BLaER1 treated with 17β-estradiol and CSF1 and Interleukin-3, amounts not matched to agents 10 nM and 100 nM (cell line): ENCODE data around the gene PRKAR1B.

Source experiments
- H3K27ac ChIP-seq, 11 experiments: shearing (Covaris generic); formaldehyde crosslinking; 2 replicates each; pipeline ENCODE4 v1.8.1; 2022
- H3K27me3 ChIP-seq, 11 experiments: shearing (Covaris generic); formaldehyde crosslinking; 2 replicates each; pipeline ENCODE4 v1.8.1; 2022
- H3K36me3 ChIP-seq, 11 experiments: shearing (Covaris generic); formaldehyde crosslinking; 2 replicates each; pipeline ENCODE4 v1.8.1; 2022
- H3K4me1 ChIP-seq, 10 experiments: shearing (Covaris generic); formaldehyde crosslinking; 2 replicates each; pipeline ENCODE4 v1.8.1; 2022
- H3K4me2 ChIP-seq, 11 experiments: shearing (Covaris generic); formaldehyde crosslinking; 2 replicates each; pipeline ENCODE4 v1.8.1; 2022
- H3K4me3 ChIP-seq, 10 experiments: shearing (Covaris generic); formaldehyde crosslinking; 2 replicates each; pipeline ENCODE4 v1.8.1; 2022
- H3K9ac ChIP-seq, 11 experiments: shearing (Covaris generic); formaldehyde crosslinking; 2 replicates each; pipeline ENCODE4 v1.8.1; 2022
- H3K9me3 ChIP-seq, 11 experiments: shearing (Covaris generic); formaldehyde crosslinking; replicated peaks in 1 of 11; 2 replicates each; pipeline ENCODE4 v1.8.1; 2022
- H4K20me1 ChIP-seq, 11 experiments: shearing (Covaris generic); formaldehyde crosslinking; 2 replicates each; pipeline ENCODE4 v1.8.1; 2022
- Cebpa-rat ChIP-seq, 11 experiments: shearing (Covaris generic); IDR thresholded peaks; 2 replicates each; pipeline ENCODE4 v1.8.1; 2022

Gene PRKAR1B

DNA sequence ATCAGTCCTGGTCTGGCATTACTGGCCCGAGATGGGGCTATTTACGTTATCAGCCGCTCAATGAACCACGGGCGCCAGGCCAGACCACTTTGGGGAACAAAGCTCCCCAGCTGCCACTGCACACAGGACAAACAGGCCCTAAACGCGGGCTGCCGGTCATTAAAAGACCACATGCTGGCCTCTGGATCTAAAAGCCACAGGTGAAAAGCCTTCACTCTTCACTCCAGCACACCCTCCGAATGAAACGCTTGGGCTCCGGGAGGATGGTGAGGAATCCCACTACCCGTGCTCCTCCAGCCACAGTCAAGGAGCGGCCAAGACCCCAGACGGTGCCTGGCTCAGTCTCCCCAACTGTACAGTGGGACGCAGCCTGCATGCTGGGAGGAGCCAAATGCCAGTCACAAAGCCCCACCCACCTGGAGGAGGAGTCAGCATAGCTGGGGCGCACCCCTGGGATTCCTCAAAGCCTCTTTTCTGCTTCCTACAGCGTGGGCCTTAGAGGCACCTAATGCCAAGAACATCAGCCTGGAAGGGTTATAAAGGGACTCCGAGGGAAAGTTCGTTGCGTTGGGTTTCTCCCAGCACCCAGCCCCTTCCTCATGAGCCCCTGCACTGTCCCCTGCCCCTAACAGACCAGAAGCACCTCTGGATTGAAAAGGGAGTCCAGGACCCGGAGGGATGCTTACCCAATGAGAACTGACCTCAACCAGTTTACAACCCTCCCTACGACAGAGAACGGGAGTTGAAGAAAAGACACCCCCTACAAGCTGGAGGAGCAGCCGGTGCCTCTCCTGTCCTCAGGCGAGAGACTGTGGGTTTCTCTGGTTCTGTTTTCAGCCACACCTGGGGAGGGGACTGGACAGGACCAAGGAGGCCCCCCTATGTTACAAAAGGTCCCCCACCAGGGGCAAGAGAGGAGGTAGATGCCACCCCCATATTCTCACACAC is 212.2 kb downstream of the PRKAR1B start:
- H3K27ac ChIP-seq = no peak overlapping the region
- no peak for TF ChIP-seq Cebpa-rat (IDR thresholded peaks at IDR 0.05)
- peaks cover 25 to 54% (median 47%) of the 10 kb centered on the region in 10 experiments for H3K4me1 ChIP-seq
- no peak overlapping the region for H3K4me3 ChIP-seq
- peaks cover 35 to 71% (median 52%) of the 10 kb centered on the region in 11 experiments; a peak in 20 of 22 replicates for H4K20me1 ChIP-seq
- peaks cover 56 to 87% (median 82%) of the 10 kb centered on the region in 11 experiments for H3K27me3 ChIP-seq
- H3K9ac ChIP-seq = no peak overlapping the region
- no peaks in the 10 kb centered on the region for H3K9me3 ChIP-seq
- peaks cover 0 to 3% (median 0%) of the 10 kb centered on the region in 11 experiments; a peak in 3 of 22 replicates for H3K36me3 ChIP-seq
- H3K4me2 ChIP-seq = peak overlapping the region in 10 of 11 experiments; percentile 31 to 78 (median 63); a peak in 18 of 22 replicates

- no peak overlapping the region for H3K4me3 ChIP-seq
- H3K4me2 ChIP-seq = peak overlapping the region; percentile 31 to 78 (median 61); a peak in 21 of 22 replicates
- peaks cover 35 to 72% (median 54%) of the 10 kb centered on the region in 11 experiments; a peak in 20 of 22 replicates for H4K20me1 ChIP-seq
- H3K27ac ChIP-seq = peak overlapping the region in 1 of 11 experiments; percentile 16; a peak in 1 of 22 replicates
- peaks cover 56 to 80% (median 75%) of the 10 kb centered on the region in 11 experiments for H3K27me3 ChIP-seq
- peaks cover 0 to 9% (median 0%) of the 10 kb centered on the region in 11 experiments; a peak in 3 of 22 replicates for H3K36me3 ChIP-seq
- peaks cover 25 to 54% (median 47%) of the 10 kb centered on the region in 10 experiments for H3K4me1 ChIP-seq
- no peak for TF ChIP-seq Cebpa-rat (IDR thresholded peaks at IDR 0.05)
- no peak overlapping the region for H3K9ac ChIP-seq
- no peaks in the 10 kb centered on the region for H3K9me3 ChIP-seq
These were observed 212.8 kb downstream of the PRKAR1B start for GRCh38 chr7:514242-514641.

GRCh38 chr7:513521-514166 is 213.4 kb downstream of the PRKAR1B start:
- Histone ChIP-seq H3K27ac (peak overlapping the region in 1 of 11 experiments; percentile 16; a peak in 1 of 22 replicates), H3K9ac (no peak overlapping the region), H3K4me1 (peaks cover 25 to 50% (median 46%) of the 10 kb centered on the region in 10 experiments), H3K9me3 (no peaks in the 10 kb centered on the region), H3K36me3 (peaks cover 0 to 15% (median 0%) of the 10 kb centered on the region in 11 experiments; a peak in 3 of 22 replicates), H3K4me2 (peak overlapping the region; percentile 31 to 78 (median 61); a peak in 20 of 22 replicates), H3K27me3 (peaks cover 56 to 74% (median 70%) of the 10 kb centered on the region in 11 experiments), H3K4me3 (no peak overlapping the region), H4K20me1 (peaks cover 35 to 77% (median 54%) of the 10 kb centered on the region in 11 experiments; a peak in 20 of 22 replicates)
- no peak for TF ChIP-seq Cebpa-rat (IDR thresholded peaks at IDR 0.05)

DNA sequence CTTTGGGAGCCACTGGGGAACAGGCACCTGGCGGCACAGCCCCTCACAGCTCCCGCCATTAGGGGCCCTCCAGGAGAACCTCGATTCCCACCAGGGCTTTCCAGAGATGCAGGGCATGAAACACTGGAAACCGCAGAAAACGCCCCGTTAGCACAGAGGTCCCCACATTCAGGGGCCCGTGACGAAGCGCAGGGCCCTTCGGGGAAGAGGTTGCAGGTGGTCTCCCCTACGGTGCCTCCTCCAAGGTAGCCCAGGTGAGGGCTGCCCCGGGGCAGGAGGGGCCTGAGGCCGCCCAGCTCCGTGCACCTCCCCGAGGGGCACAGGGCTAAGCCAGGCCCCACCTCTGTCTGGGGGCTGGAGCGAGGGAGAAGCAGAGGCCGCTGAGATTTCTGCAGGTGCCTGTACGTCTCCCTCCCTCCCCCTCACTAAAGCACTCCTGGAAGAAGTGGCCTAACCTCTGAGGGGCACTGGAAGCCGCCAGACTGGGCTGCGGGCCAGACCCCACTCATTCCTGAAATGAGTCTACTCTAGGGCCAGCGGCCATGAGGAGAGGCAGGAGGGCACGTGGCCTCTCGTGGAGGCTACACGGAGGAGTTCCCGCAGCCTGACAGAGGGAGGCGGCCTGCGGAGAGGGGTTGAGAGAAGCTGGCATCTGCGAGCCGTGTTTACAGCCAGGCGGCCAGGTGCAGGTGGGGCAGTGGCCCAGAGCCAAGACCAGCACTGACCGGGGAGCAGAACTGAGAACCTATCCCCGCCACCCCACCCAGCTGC is 214.4 kb downstream of the PRKAR1B start:
- Histone ChIP-seq H3K4me2 (peak overlapping the region in 10 of 11 experiments; percentile 31 to 78 (median 63); a peak in 18 of 22 replicates), H3K36me3 (peaks cover 0 to 15% (median 0%) of the 10 kb centered on the region in 11 experiments; a peak in 3 of 22 replicates), H3K27ac (no peak overlapping the region), H3K27me3 (peaks cover 53 to 65% (median 60%) of the 10 kb centered on the region in 11 experiments), H3K4me3 (no peak overlapping the region), H4K20me1 (peaks cover 35 to 74% (median 52%) of the 10 kb centered on the region in 11 experiments; a peak in 20 of 22 replicates), H3K9me3 (no peaks in the 10 kb centered on the region), H3K4me1 (peaks cover 23 to 46% (median 41%) of the 10 kb centered on the region in 10 experiments), H3K9ac (no peak overlapping the region)
- no peak for TF ChIP-seq Cebpa-rat (IDR thresholded peaks at IDR 0.05)

DNA sequence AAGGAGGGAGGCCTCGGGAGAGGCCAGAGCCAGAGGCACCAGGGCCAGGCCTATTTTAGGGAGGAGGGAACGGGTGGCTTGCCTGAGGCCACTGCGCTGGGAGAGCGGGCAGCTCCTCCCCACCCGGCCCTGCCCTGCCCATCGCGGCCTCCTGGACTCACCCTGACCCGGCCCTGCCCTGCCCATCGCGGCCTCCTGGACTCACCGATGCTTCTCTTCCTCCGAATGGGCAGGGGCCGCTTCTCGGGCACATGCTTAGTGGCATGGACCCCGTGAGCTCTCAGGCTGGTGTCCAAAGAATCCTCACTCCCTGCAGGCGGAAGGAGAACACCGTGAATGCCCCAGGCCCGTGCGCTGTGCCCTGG is 215.0 kb downstream of the PRKAR1B start:
- no peak for TF ChIP-seq Cebpa-rat (IDR thresholded peaks at IDR 0.05)
- peaks cover 17 to 40% (median 35%) of the 10 kb centered on the region in 10 experiments for H3K4me1 ChIP-seq
- H3K9me3 ChIP-seq = no peaks in the 10 kb centered on the region
- H3K4me2 ChIP-seq = no peak overlapping the region
- H4K20me1 ChIP-seq = peaks cover 29 to 68% (median 46%) of the 10 kb centered on the region in 11 experiments; a peak in 20 of 22 replicates
- H3K27me3 ChIP-seq = peaks cover 47 to 59% (median 54%) of the 10 kb centered on the region in 11 experiments
- no peak overlapping the region for H3K27ac ChIP-seq
- H3K36me3 ChIP-seq = peaks cover 0 to 15% (median 0%) of the 10 kb centered on the region in 11 experiments; a peak in 3 of 22 replicates
- H3K9ac ChIP-seq = no peak overlapping the region
- no peak overlapping the region for H3K4me3 ChIP-seq

- no peak overlapping the region for H3K9ac ChIP-seq
- peaks cover 42 to 54% (median 49%) of the 10 kb centered on the region in 11 experiments for H3K27me3 ChIP-seq
- H3K4me1 ChIP-seq = peaks cover 16 to 35% (median 30%) of the 10 kb centered on the region in 10 experiments
- no peak for TF ChIP-seq Cebpa-rat (IDR thresholded peaks at IDR 0.05)
- no peak overlapping the region for H3K27ac ChIP-seq
- no peak overlapping the region for H3K4me3 ChIP-seq
- no peaks in the 10 kb centered on the region for H3K9me3 ChIP-seq
- H3K4me2 ChIP-seq = no peak overlapping the region
- peaks cover 0 to 15% (median 0%) of the 10 kb centered on the region in 11 experiments; a peak in 4 of 22 replicates for H3K36me3 ChIP-seq
- peaks cover 23 to 63% (median 40%) of the 10 kb centered on the region in 11 experiments; a peak in 20 of 22 replicates for H4K20me1 ChIP-seq
These were observed 215.5 kb downstream of the PRKAR1B start for GRCh38 chr7:511476-512145.

DNA sequence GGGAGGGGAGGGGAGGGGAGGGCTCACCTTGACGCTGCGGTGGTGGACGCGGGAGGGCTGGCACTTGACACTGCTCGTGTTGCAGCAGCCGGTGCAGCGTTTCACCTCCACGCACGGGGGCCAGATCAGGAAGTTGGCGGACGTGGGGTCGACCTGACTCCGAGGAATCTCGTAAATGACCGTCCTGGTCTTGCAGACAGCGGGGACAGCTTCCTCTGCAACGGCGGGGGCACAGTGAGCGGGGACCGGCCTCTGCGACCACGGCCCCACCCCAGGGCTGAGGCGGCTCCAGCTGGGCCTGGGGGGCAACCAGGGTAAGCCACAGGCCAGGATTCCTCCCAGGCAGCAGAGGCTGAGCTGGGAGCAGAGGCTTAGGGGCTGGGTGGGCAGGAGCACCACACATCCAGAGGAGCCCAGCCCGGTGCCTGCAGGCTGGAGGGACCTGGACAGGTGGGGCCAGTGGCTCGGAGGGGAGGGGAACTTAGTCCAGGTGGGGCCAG is 216.2 kb downstream of the PRKAR1B start:
- Histone ChIP-seq H3K9ac (no peak overlapping the region), H3K27me3 (peaks cover 35 to 46% (median 41%) of the 10 kb centered on the region in 11 experiments), H3K9me3 (no peaks in the 10 kb centered on the region), H3K36me3 (peaks cover 0 to 15% (median 0%) of the 10 kb centered on the region in 11 experiments; a peak in 4 of 22 replicates), H3K4me2 (no peak overlapping the region), H3K27ac (no peak overlapping the region), H3K4me3 (no peak overlapping the region), H3K4me1 (peaks cover 16 to 31% (median 28%) of the 10 kb centered on the region in 10 experiments), H4K20me1 (peaks cover 23 to 62% (median 40%) of the 10 kb centered on the region in 11 experiments; a peak in 20 of 22 replicates)
- TF ChIP-seq Cebpa-rat (IDR thresholded peaks at IDR 0.05) = no peak
